ENCODE measurements around the gene TOX2.

The TOX2 gene

GRCh38 chr20:44117296-44118184 lies 202.9 kb downstream of the TOX2 start:
- no peak overlapping the region for H3K4me3 ChIP-seq (ENCODE audit: low read length)
- TF ChIP-seq CTCF (conservative IDR thresholded peaks at IDR 0.05; ENCODE audit: low read depth, low read length), result no peak
- DNase-seq (ENCODE audit: low read depth), result no peak

- no peak for TF ChIP-seq CTCF (conservative IDR thresholded peaks at IDR 0.05; ENCODE audit: low read depth, low read length)
- no peak for DNase-seq (ENCODE audit: low read depth)
- H3K4me3 ChIP-seq (ENCODE audit: low read length), result no peak overlapping the region
These were observed 203.8 kb downstream of the TOX2 start for GRCh38 chr20:44118185-44119033.
